ENCODE data around the gene ZSWIM3.

Gene ZSWIM3

GRCh38 chr20:45857114-45857881 is at the start of gene ZSWIM3, which contains the start of gene ACOT8:
ZSWIM3 (plus strand) TSS chr20:45857614; CDS start chr20:45857826, 212 bp downstream.
ACOT8 (minus strand) TSS chr20:45857392; CDS start chr20:45857315, 77 bp downstream.
- Histone ChIP-seq H3K36me3 (replicated peaks) (peaks cover 9% of the 10 kb centered on the region; the same call in 1 of the 2 replicates), H3K9me3 (no peaks in the 10 kb centered on the region), H3K27me3 (ENCODE audit: low read depth) (no peaks in the 10 kb centered on the region), H3K4me1 (peaks cover 17% of the 10 kb centered on the region), H3K4me3 (peak within 1 kb of the TSS; percentile 76)
- in situ Hi-C loops (cut with MboI; ENCODE audit: low sequenced_read_pairs) = no loop called here
- DNase-seq (ENCODE audit: low spot score in 2 of 2) = peak; percentile 99

GRCh38 chr20:45810191-45810970 is 47.0 kb upstream of the ZSWIM3 start:
- in situ Hi-C loops (cut with MboI; ENCODE audit: low sequenced_read_pairs) = no loop called here
- Histone ChIP-seq H3K36me3 (replicated peaks) (peaks cover 58% of the 10 kb centered on the region), H3K27me3 (ENCODE audit: low read depth) (no peaks in the 10 kb centered on the region), H3K4me3 (no peak overlapping the region), H3K4me1 (no peaks in the 10 kb centered on the region), H3K9me3 (no peaks in the 10 kb centered on the region)
- no peak for DNase-seq (ENCODE audit: low spot score in 2 of 2)

DNA sequence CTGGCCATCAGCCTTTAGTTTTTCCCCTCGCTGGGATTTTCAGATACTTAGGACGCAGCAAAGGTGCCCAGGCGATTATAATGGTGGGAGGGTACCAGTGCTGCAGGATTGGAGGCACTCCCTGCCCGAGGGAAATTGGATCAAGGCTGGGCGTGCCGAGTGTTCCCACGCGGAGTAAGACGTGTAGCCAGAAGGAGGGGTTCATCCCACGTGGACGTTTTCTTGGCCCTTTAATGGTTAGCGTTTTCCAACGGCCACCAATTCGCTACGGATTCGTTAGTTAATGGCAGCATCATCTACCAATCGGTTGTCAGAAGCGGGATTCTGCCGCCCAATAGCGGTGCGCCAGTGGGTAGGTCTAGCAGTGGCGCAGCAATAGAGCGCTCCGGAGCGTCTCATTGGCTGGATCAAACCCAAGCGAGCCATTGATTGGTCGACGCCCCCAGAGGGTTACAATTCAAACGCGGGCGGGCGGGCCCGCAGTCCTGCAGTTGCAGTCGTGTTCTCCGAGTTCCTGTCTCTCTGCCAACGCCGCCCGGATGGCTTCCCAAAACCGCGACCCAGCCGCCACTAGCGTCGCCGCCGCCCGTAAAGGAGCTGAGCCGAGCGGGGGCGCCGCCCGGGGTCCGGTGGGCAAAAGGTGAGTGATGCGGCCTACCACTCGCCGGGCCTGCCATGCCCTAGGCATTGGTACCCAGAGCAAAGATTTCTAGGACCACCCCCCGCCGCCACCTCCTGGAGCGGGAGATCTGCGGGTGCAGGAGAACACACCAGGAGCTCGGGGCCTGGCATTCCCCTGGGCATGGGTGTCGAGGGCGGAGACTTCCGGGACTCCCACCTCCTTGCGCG is 45.0 kb upstream of the ZSWIM3 start, which contains the start of gene UBE2C:
Gene UBE2C (plus strand): TSS at position 488 of the 849 bp plus-strand sequence. CDS start 52 bp downstream, at position 540.
- in situ Hi-C loops (cut with MboI; ENCODE audit: low sequenced_read_pairs) = no loop called here
- no peak within 1 kb of the TSS for H3K4me3 ChIP-seq
- peaks cover 40% of the 10 kb centered on the region for H3K36me3 ChIP-seq (replicated peaks)
- no peak for DNase-seq (ENCODE audit: low spot score in 2 of 2)
- H3K27me3 ChIP-seq (ENCODE audit: low read depth) = no peaks in the 10 kb centered on the region
- no peaks in the 10 kb centered on the region for H3K9me3 ChIP-seq
- H3K4me1 ChIP-seq = no peaks in the 10 kb centered on the region

DNA sequence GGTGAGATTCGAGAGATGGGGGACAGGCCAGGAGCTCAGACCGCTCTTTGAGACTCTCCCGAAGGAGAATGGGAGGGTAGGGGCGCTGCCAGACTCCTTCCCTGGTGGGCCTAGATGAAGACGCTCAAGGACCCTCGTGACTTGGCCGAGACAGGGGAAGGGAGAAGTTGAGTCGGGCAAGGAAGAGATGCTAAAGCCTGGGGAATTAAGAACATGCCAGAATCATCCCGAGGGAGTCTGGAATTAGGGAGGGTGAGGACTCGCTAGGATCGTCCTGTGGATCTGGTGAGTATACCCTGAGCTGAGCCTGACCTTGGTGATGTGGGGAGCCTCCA is 44.4 kb upstream of the ZSWIM3 start:
- DNase-seq (ENCODE audit: low spot score in 2 of 2) = no peak
- Histone ChIP-seq H3K9me3 (no peaks in the 10 kb centered on the region), H3K36me3 (replicated peaks) (peaks cover 34% of the 10 kb centered on the region), H3K4me3 (no peak overlapping the region), H3K4me1 (no peaks in the 10 kb centered on the region), H3K27me3 (ENCODE audit: low read depth) (no peaks in the 10 kb centered on the region)
- in situ Hi-C loops (cut with MboI; ENCODE audit: low sequenced_read_pairs) = no loop called here

- H3K4me3 ChIP-seq = no peak overlapping the region
- no peaks in the 10 kb centered on the region for H3K9me3 ChIP-seq
- no peaks in the 10 kb centered on the region for H3K27me3 ChIP-seq (ENCODE audit: low read depth)
- DNase-seq (ENCODE audit: low spot score in 2 of 2) = no peak
- peaks cover 28% of the 10 kb centered on the region for H3K36me3 ChIP-seq (replicated peaks)
- H3K4me1 ChIP-seq = no peaks in the 10 kb centered on the region
- in situ Hi-C loops (cut with MboI; ENCODE audit: low sequenced_read_pairs) = no loop called here
Measured at GRCh38 chr20:45813489-45813888, 43.9 kb upstream of the ZSWIM3 start.

- Histone ChIP-seq H3K9me3 (no peaks in the 10 kb centered on the region), H3K36me3 (replicated peaks) (peaks cover 20% of the 10 kb centered on the region), H3K4me1 (no peaks in the 10 kb centered on the region), H3K27me3 (ENCODE audit: low read depth) (no peaks in the 10 kb centered on the region), H3K4me3 (no peak overlapping the region)
- in situ Hi-C loops (cut with MboI; ENCODE audit: low sequenced_read_pairs) = no loop called here
- no peak for DNase-seq (ENCODE audit: low spot score in 2 of 2)
Measured at GRCh38 chr20:45814314-45814713, 43.1 kb upstream of the ZSWIM3 start.

- DNase-seq (ENCODE audit: low spot score in 2 of 2) = no peak
- Histone ChIP-seq H3K36me3 (replicated peaks) (no peaks in the 10 kb centered on the region; the same call in none of the 2 replicates), H3K4me3 (no peak overlapping the region), H3K9me3 (no peaks in the 10 kb centered on the region), H3K27me3 (ENCODE audit: low read depth) (no peaks in the 10 kb centered on the region), H3K4me1 (no peaks in the 10 kb centered on the region)
- in situ Hi-C loops (cut with MboI; ENCODE audit: low sequenced_read_pairs) = no loop called here
Measured at GRCh38 chr20:45816951-45817350, 40.5 kb upstream of the ZSWIM3 start.

- no peaks in the 10 kb centered on the region for H3K9me3 ChIP-seq
- H3K36me3 ChIP-seq (replicated peaks) = no peaks in the 10 kb centered on the region; the same call in 1 of the 2 replicates
- in situ Hi-C loops (cut with MboI; ENCODE audit: low sequenced_read_pairs) = no loop called here
- no peaks in the 10 kb centered on the region for H3K27me3 ChIP-seq (ENCODE audit: low read depth)
- H3K4me1 ChIP-seq = no peaks in the 10 kb centered on the region
- no peak for DNase-seq (ENCODE audit: low spot score in 2 of 2)
- no peak overlapping the region for H3K4me3 ChIP-seq
Measured at GRCh38 chr20:45817376-45818194, 39.8 kb upstream of the ZSWIM3 start.

DNA sequence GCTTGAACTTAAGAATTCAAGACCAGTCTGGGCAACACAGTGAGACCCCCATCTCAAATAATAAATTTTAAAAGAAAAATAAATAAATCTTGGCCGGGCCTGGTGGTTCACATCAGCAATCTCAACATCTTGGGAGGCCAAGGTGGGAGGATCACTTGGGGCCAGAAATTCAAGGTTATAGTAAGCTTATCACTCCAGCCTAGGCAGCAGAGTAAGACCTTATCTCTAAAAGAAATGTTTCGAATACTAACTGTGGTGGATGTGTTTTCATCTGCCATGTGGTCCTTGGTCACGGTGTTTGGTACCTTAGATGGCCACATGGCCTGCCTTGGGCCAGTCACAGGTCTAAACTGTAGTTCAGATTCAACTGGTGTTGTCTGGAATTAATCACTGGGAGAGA is 39.2 kb upstream of the ZSWIM3 start:
- H3K9me3 ChIP-seq = no peaks in the 10 kb centered on the region
- in situ Hi-C loops (cut with MboI; ENCODE audit: low sequenced_read_pairs) = no loop called here
- no peaks in the 10 kb centered on the region for H3K27me3 ChIP-seq (ENCODE audit: low read depth)
- no peaks in the 10 kb centered on the region for H3K36me3 ChIP-seq (replicated peaks)
- H3K4me3 ChIP-seq = no peak overlapping the region
- no peaks in the 10 kb centered on the region for H3K4me1 ChIP-seq
- no peak for DNase-seq (ENCODE audit: low spot score in 2 of 2)

DNA sequence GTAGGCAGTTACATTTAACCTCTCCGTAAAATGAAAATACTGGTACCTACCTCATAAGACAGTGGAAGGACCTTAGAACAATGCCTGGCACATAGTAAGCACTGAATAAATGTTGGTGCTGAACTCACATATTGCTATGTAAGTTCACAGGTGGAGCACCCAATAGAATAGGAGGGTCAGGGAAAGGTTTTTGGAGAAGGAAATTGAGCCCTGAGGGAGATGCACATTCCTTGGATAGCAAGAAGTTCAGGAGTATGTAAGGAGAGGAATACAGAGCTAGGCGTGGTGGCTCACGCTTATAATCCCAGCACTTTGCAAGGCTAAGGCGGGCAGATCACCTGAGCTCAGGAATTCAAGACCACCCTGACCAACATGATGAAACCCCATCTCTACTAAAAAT is 37.9 kb upstream of the ZSWIM3 start:
- no peaks in the 10 kb centered on the region for H3K4me1 ChIP-seq
- no peak overlapping the region for H3K4me3 ChIP-seq
- H3K9me3 ChIP-seq = no peaks in the 10 kb centered on the region
- DNase-seq (ENCODE audit: low spot score in 2 of 2) = no peak
- in situ Hi-C loops (cut with MboI; ENCODE audit: low sequenced_read_pairs) = no loop called here
- no peaks in the 10 kb centered on the region for H3K27me3 ChIP-seq (ENCODE audit: low read depth)
- H3K36me3 ChIP-seq (replicated peaks) = no peaks in the 10 kb centered on the region

DNA sequence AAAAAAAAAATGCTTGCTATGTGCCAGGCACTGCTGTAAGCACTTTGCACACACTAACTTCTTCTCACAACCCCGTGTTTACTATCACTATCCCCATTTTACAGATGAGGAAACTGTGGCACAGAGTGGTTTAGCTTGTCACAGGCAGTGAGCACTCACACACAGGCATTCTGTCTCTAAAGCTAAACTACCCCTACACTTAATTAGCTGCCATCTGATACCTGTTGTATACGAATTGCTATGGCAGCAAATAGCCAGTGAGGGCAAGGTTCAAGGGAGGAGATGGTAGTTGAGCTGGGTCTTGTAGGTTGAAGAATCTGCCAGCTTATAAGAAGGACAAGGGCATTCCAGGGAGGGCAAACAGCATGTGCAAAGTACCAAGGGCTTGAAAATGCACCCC is 35.5 kb upstream of the ZSWIM3 start:
- Histone ChIP-seq H3K27me3 (ENCODE audit: low read depth) (no peaks in the 10 kb centered on the region), H3K4me3 (no peak overlapping the region), H3K4me1 (no peaks in the 10 kb centered on the region), H3K9me3 (no peaks in the 10 kb centered on the region), H3K36me3 (replicated peaks) (no peaks in the 10 kb centered on the region)
- DNase-seq (ENCODE audit: low spot score in 2 of 2) = no peak
- in situ Hi-C loops (cut with MboI; ENCODE audit: low sequenced_read_pairs) = no loop called here

GRCh38 chr20:45822857-45823256 is 34.6 kb upstream of the ZSWIM3 start:
- Histone ChIP-seq H3K36me3 (replicated peaks) (no peaks in the 10 kb centered on the region), H3K9me3 (no peaks in the 10 kb centered on the region), H3K4me1 (no peaks in the 10 kb centered on the region), H3K4me3 (no peak overlapping the region), H3K27me3 (ENCODE audit: low read depth) (no peaks in the 10 kb centered on the region)
- no peak for DNase-seq (ENCODE audit: low spot score in 2 of 2)
- in situ Hi-C loops (cut with MboI; ENCODE audit: low sequenced_read_pairs) = no loop called here

Data from HAP-1 (cell line).